B cell (primary cell): ENCODE results near the gene ABCG2. TPM values are rescaled to one million over a fixed set of nuclear protein-coding genes. Genes with fewer than 3 reads are reported as not detected.

Source experiments
- ATAC-seq: fragments of 200-7000 bp; cut with Tn5 transposase; one replicate; pipeline ENCODE4 v1.10.0; 2021; ENCODE audit warnings: low read depth, mild to moderate bottlenecking, moderate number of reproducible peaks, moderate library complexity
- CTCF ChIA-PET: fragments of 350-600 bp; sonication (Branson Sonifier 250); formaldehyde crosslinking; loops from one replicate; lab custom pipeline; 2021; ENCODE audit warnings: antibody characterized with exemption, inconsistent platforms; lab: Charles Lee
- POLR2A ChIA-PET: fragments of 350-600 bp; sonication (Branson Sonifier 250); formaldehyde crosslinking; loops from one replicate; lab custom pipeline; 2021; ENCODE audit warnings: antibody characterized with exemption; lab: Charles Lee
- DNase-seq: peaks from one replicate; pipeline ENCODE4 v3.0.0; 2013
- H2AFZ ChIP-seq: 2 replicates; pipeline ENCODE4 v1.6.1; 2012; ENCODE audit warnings: mild to moderate bottlenecking, low read depth, low read length; ENCODE audit not compliant: insufficient read depth, poor library complexity, severe bottlenecking
- H3K27ac ChIP-seq, 2 donors: 1 replicate in 1 of 2; 2 replicates in 1 of 2; pipeline ENCODE4 v1.5.1; 2012 to 2013; ENCODE audit warnings: low read length in 2 of 2, mild to moderate bottlenecking in 2 of 2, moderate library complexity in 1 of 2
- H3K27me3 ChIP-seq, 4 experiments: fragments of 200-600 bp in 1 of 4; sonication (generic) in 1 of 4; replicated peaks in 1 of 4; 1 replicate in 2 of 4; 2 replicates in 2 of 4; pipeline versions ENCODE4 v1.6.1 to v1.7.0; 2013 to 2016; ENCODE audit warnings: low read length in 3 of 4, mild to moderate bottlenecking in 2 of 4, mixed read lengths in 1 of 4, moderate library complexity in 1 of 4; ENCODE audit not compliant: insufficient read depth in 4 of 4, control insufficient read depth in 3 of 4; ENCODE audit errors: control extremely low read depth in 1 of 4
- H3K36me3 ChIP-seq, 2 experiments: replicated peaks in 1 of 2; 1 replicate in 1 of 2; 2 replicates in 1 of 2; pipeline versions ENCODE4 v1.6.1 to v1.7.1; 2013; ENCODE audit warnings: low read length in 1 of 2; ENCODE audit not compliant: insufficient read depth in 2 of 2, control insufficient read depth in 1 of 2; ENCODE audit errors: control extremely low read depth in 1 of 2, extremely low read depth in 1 of 2
- H3K4me1 ChIP-seq, 2 donors: fragments of 200-600 bp in 1 of 2; sonication (generic) in 1 of 2; 1 replicate in 1 of 2; 2 replicates in 1 of 2; pipeline versions ENCODE4 v1.5.1 to v1.6.1; 2013 to 2017; ENCODE audit warnings: low read length in 2 of 2; ENCODE audit not compliant: control insufficient read depth in 2 of 2, insufficient read depth in 2 of 2
- H3K4me2 ChIP-seq: replicated peaks from 2 replicates; pipeline ENCODE3; 2012; ENCODE audit warnings: mild to moderate bottlenecking, low read depth, low read length; ENCODE audit not compliant: poor library complexity, severe bottlenecking
- H3K4me3 ChIP-seq, 5 experiments: fragments of 200-600 bp in 1 of 5; sonication (generic) in 1 of 5; 1 replicate in 3 of 5; 2 replicates in 2 of 5; pipeline versions ENCODE4 v1.5.1 to v1.7.0; 2011 to 2016; ENCODE audit warnings: low read length in 4 of 5, mild to moderate bottlenecking in 4 of 5, low read depth in 2 of 5, control low read depth in 1 of 5, moderate library complexity in 1 of 5; ENCODE audit not compliant: insufficient read depth in 1 of 5; ENCODE audit errors: control extremely low read depth in 1 of 5, extremely low read depth in 1 of 5
- H3K79me2 ChIP-seq: fragments of 200-600 bp; sonication (generic); one replicate; pipeline ENCODE4 v1.6.0; 2016; ENCODE audit warnings: low read length; ENCODE audit not compliant: control insufficient read depth, insufficient read depth
- H3K9ac ChIP-seq: fragments of 200-600 bp; sonication (generic); 2 replicates; pipeline ENCODE4 v1.6.1; 2017; ENCODE audit warnings: mild to moderate bottlenecking, low read length, moderate library complexity
- H3K9me3 ChIP-seq, 3 donors: one replicate each; pipeline versions ENCODE4 v1.6.1 to v1.7.1; 2013; ENCODE audit warnings: low read length in 2 of 3; ENCODE audit not compliant: control insufficient read depth in 2 of 3, insufficient read depth in 1 of 3; ENCODE audit errors: control extremely low read depth in 1 of 3
- H4K20me1 ChIP-seq: 2 replicates; pipeline ENCODE4 v1.6.0; 2012; ENCODE audit warnings: mild to moderate bottlenecking, low read length; ENCODE audit not compliant: insufficient read depth, control insufficient read depth, poor library complexity, severe bottlenecking
- H3K27ac Mint-ChIP-seq: one replicate; pipeline ENCODE4 v1.8.0; 2021; ENCODE audit warnings: mixed read lengths
- H3K27me3 Mint-ChIP-seq: one replicate; pipeline ENCODE4 v1.8.0; 2021; ENCODE audit warnings: mixed read lengths
- H3K4me1 Mint-ChIP-seq: one replicate; pipeline ENCODE4 v1.8.0; 2021; ENCODE audit warnings: mixed read lengths
- H3K4me3 Mint-ChIP-seq: one replicate; pipeline ENCODE4 v1.8.0; 2021; ENCODE audit warnings: mixed read lengths
- H3K9me3 Mint-ChIP-seq: one replicate; pipeline ENCODE4 v1.8.0; 2022; ENCODE audit warnings: mixed read lengths; ENCODE audit not compliant: insufficient read depth
- EZH2 ChIP-seq: IDR thresholded peaks from 2 replicates; pipeline ENCODE4 v1.6.1; 2012; ENCODE audit warnings: borderline replicate concordance, low read depth, mild to moderate bottlenecking, moderate library complexity, low read length; ENCODE audit not compliant: insufficient read depth, poor library complexity, severe bottlenecking
- WGBS: methylation state at CpG from one replicate; pipeline ENCODE4 v1.1.5; 2013; ENCODE audit warnings: missing lambda C conversion rate; ENCODE audit not compliant: insufficient coverage; 5-methylcytosine and 5-hydroxymethylcytosine counted together
- intact Hi-C: fragments of 100-400 bp; cut with micrococcal nuclease; formaldehyde crosslinking; loops from one replicate; pipeline ENCODE4 v1.10.0; 2022
- polyA plus RNA-seq: library from polyadenylated mRNA; depleted of rRNA; stranded (reverse); fragments of >200 nt; gene quantifications from 2 replicates; pipeline ENCODE4 v1.2.3, GENCODE V29; 2012
- total RNA-seq, 2 donors: library from RNA; stranded (reverse); fragments of 120-200 nt in 1 of 2; gene quantifications; 1 replicate in 1 of 2; 2 replicates in 1 of 2; pipeline versions ENCODE4 v1.2.3 to v1.2.4, GENCODE V29; 2013 to 2022
- TF ChIP-seq, protein P1 (sequence below): fragments of 200-600 bp; IDR thresholded peaks from one replicate; pipeline ENCODE4 v1.8.0; 2022; ENCODE audit warnings: antibody characterized with exemption, mild to moderate bottlenecking

Gene ABCG2
- total and polyA plus RNA-seq, 2 donors (not counting 1 experiment from before 2014, with no cell fraction given) = 0.01 TPM; not detected in 1

DNA sequence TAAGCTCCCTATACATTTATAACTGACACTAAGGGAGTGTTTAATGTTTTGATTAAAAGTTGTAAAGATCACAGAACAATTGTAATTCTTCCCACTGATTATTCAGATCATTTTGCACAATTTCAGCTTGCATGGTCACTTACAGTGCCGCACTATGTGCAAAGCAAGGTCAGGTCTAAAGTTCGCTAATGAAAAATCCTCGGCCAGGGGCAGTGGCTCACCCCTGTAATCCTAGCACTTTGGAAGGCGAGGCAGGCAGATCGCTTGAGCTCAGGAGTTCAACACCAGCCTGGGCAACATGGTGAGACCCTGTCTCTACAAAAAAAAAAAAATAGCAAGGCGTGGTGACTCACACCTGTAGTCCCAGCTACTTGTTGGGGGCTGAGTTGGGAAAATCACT lies 94.0 kb downstream of the ABCG2 start:
- no peak for ATAC-seq
- H3K27ac Mint-ChIP-seq = no peak overlapping the region
- ChIA-PET CTCF (no interaction called here), POLR2A (no interaction called here)
- Histone ChIP-seq H4K20me1 (no peaks in the 10 kb centered on the region), H2AFZ (no peak overlapping the region), H3K4me2 (no peak overlapping the region), H3K79me2 (no peaks in the 10 kb centered on the region), H3K4me3 (no peak overlapping the region), H3K9me3 (peaks cover 3 to 9% (median 4%) of the 10 kb centered on the region in 3 donors), H3K9ac (no peak overlapping the region), H3K27ac (no peak overlapping the region), H3K4me1 (no peaks in the 10 kb centered on the region), H3K36me3 (peaks cover 6 to 11% of the 10 kb centered on the region in 2 experiments), H3K27me3 (no peaks in the 10 kb centered on the region)
- no peak for TF ChIP-seq EZH2
- TF ChIP-seq, protein P1, sequence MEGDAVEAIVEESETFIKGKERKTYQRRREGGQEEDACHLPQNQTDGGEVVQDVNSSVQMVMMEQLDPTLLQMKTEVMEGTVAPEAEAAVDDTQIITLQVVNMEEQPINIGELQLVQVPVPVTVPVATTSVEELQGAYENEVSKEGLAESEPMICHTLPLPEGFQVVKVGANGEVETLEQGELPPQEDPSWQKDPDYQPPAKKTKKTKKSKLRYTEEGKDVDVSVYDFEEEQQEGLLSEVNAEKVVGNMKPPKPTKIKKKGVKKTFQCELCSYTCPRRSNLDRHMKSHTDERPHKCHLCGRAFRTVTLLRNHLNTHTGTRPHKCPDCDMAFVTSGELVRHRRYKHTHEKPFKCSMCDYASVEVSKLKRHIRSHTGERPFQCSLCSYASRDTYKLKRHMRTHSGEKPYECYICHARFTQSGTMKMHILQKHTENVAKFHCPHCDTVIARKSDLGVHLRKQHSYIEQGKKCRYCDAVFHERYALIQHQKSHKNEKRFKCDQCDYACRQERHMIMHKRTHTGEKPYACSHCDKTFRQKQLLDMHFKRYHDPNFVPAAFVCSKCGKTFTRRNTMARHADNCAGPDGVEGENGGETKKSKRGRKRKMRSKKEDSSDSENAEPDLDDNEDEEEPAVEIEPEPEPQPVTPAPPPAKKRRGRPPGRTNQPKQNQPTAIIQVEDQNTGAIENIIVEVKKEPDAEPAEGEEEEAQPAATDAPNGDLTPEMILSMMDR = no peak
- no peak for DNase-seq
- intact Hi-C loops = no loop called here
- H3K27me3 Mint-ChIP-seq = no peaks in the 10 kb centered on the region
- no peaks in the 10 kb centered on the region for H3K4me1 Mint-ChIP-seq
- peaks cover 3% of the 10 kb centered on the region for H3K9me3 Mint-ChIP-seq
- no peak overlapping the region for H3K4me3 Mint-ChIP-seq
- WGBS = 89% methylated on average over 6 of the region's 6 CpGs

DNA sequence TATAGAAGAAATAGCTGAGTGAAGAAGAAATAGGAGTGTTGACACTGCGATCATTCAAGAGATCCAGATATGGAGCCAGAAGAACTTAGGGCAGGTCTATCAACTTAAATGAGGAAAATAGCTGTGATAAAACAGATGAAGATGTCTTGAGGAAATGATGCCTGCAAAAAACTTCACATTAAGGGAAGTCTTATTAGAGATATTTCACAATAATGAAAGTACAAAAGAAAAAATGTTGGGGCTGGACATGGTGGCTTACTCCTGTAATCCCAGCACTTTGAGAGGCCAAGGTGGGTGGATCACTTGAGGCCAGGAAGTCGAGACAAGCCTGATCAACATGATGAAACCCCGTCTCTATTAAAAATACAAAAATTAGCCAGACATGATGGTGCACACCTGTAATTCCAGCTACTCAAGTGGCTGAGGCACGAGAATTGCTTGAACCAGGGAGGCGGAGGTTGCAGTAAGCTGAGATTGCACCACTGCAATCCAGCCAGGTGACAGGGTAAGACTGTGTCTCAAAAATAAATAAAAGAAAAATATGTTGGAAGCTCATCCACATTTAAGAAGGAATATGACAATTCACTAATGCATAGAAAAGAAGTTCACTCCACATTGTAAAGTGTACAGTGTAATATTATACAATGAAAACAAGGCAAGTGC lies 94.7 kb downstream of the ABCG2 start:
- no peak overlapping the region for H2AFZ ChIP-seq
- DNase-seq = no peak
- intact Hi-C loops = no loop called here
- H3K79me2 ChIP-seq = no peaks in the 10 kb centered on the region
- ChIA-PET CTCF (no interaction called here), POLR2A (no interaction called here)
- WGBS = 97% methylated on average over 3 of the region's 5 CpGs
- no peak overlapping the region for H3K27ac ChIP-seq
- H3K9ac ChIP-seq = no peak overlapping the region
- no peak for TF ChIP-seq EZH2
- TF ChIP-seq, protein P1 = no peak
- H3K9me3 ChIP-seq = peaks cover 2 to 9% (median 3%) of the 10 kb centered on the region in 3 donors
- ATAC-seq = no peak
- peaks cover 6 to 11% of the 10 kb centered on the region in 2 experiments for H3K36me3 ChIP-seq
- H4K20me1 ChIP-seq = no peaks in the 10 kb centered on the region
- H3K4me1 Mint-ChIP-seq = no peaks in the 10 kb centered on the region
- H3K27me3 Mint-ChIP-seq = no peaks in the 10 kb centered on the region
- peaks cover 3% of the 10 kb centered on the region for H3K9me3 Mint-ChIP-seq
- no peaks in the 10 kb centered on the region for H3K27me3 ChIP-seq
- H3K4me1 ChIP-seq = no peaks in the 10 kb centered on the region
- no peak overlapping the region for H3K27ac Mint-ChIP-seq
- H3K4me3 ChIP-seq = no peak overlapping the region
- no peak overlapping the region for H3K4me2 ChIP-seq
- no peak overlapping the region for H3K4me3 Mint-ChIP-seq
